H9 (cell line): ENCODE results near the gene AGBL3. TPM values are rescaled to one million over a fixed set of nuclear protein-coding genes. Genes with fewer than 3 reads are reported as not detected.

ENCODE experiments used
- DNase-seq: peaks from one replicate; pipeline ENCODE4 v3.0.0-alpha.2; 2017
- H2AFZ ChIP-seq: one replicate; pipeline ENCODE4 v1.6.1; 2013; ENCODE audit warnings: mild to moderate bottlenecking, low read length, control low read depth, moderate library complexity
- H2AK5ac ChIP-seq: 2 replicates; pipeline ENCODE4 v1.6.1; 2013; ENCODE audit warnings: low read length, control low read depth, mixed read lengths; ENCODE audit not compliant: insufficient read length
- H2BK120ac ChIP-seq: one replicate; pipeline ENCODE4 v1.6.1; 2013; ENCODE audit warnings: low read depth, mild to moderate bottlenecking, low read length, control low read depth, inconsistent platforms; ENCODE audit not compliant: poor library complexity, severe bottlenecking
- H2BK12ac ChIP-seq: 2 replicates; pipeline ENCODE4 v1.6.1; 2013; ENCODE audit warnings: low read length, control low read depth, mixed read lengths, low read depth; ENCODE audit not compliant: insufficient read length
- H2BK15ac ChIP-seq: 2 replicates; pipeline ENCODE4 v1.6.1; 2013; ENCODE audit warnings: low read depth, low read length, control low read depth
- H2BK20ac ChIP-seq: one replicate; pipeline ENCODE4 v1.6.1; 2013; ENCODE audit warnings: low read depth, mild to moderate bottlenecking, low read length, control low read depth, inconsistent platforms; ENCODE audit not compliant: poor library complexity, severe bottlenecking
- H2BK5ac ChIP-seq: 2 replicates; pipeline ENCODE4 v1.6.1; 2013; ENCODE audit warnings: low read length, control low read depth, mixed read lengths; ENCODE audit not compliant: insufficient read length
- H3K14ac ChIP-seq: 2 replicates; pipeline ENCODE4 v1.6.1; 2013; ENCODE audit warnings: low read length, control low read depth; ENCODE audit not compliant: insufficient read depth
- H3K18ac ChIP-seq: 2 replicates; pipeline ENCODE4 v1.6.1; 2013; ENCODE audit warnings: low read depth, mild to moderate bottlenecking, mixed read lengths, low read length, control low read depth; ENCODE audit not compliant: insufficient read length
- H3K23ac ChIP-seq: 2 replicates; pipeline ENCODE4 v1.6.1; 2013; ENCODE audit warnings: low read length, control low read depth, mixed read lengths, low read depth; ENCODE audit not compliant: insufficient read length
- H3K23me2 ChIP-seq: 2 replicates; pipeline ENCODE4 v1.6.1; 2013; ENCODE audit warnings: low read depth, mild to moderate bottlenecking, mixed read lengths, low read length, control low read depth; ENCODE audit not compliant: insufficient read length, poor library complexity, severe bottlenecking
- H3K27ac ChIP-seq: 2 replicates; pipeline ENCODE4 v1.5.1; 2013; ENCODE audit warnings: low read length, control low read depth, mixed read lengths, low read depth; ENCODE audit not compliant: insufficient read length
- H3K27me3 ChIP-seq: 2 replicates; pipeline ENCODE4 v1.6.1; 2013; ENCODE audit warnings: low read length, control low read depth, inconsistent platforms; ENCODE audit not compliant: insufficient read depth
- H3K4ac ChIP-seq: 2 replicates; pipeline ENCODE4 v1.6.1; 2013; ENCODE audit warnings: low read depth, mild to moderate bottlenecking, control low read depth, inconsistent platforms, low read length, moderate library complexity
- H3K4me1 ChIP-seq: 2 replicates; pipeline ENCODE4 v1.6.1; 2013; ENCODE audit warnings: low read length, control low read depth, inconsistent platforms; ENCODE audit not compliant: insufficient read depth
- H3K4me2 ChIP-seq: 2 replicates; pipeline ENCODE4 v1.6.1; 2013; ENCODE audit warnings: low read length, control low read depth, mixed read lengths; ENCODE audit not compliant: insufficient read length, insufficient read depth
- H3K56ac ChIP-seq: 2 replicates; pipeline ENCODE4 v1.6.1; 2013; ENCODE audit warnings: low read depth, mild to moderate bottlenecking, mixed read lengths, low read length, control low read depth; ENCODE audit not compliant: insufficient read length
- H3K79me1 ChIP-seq: 2 replicates; pipeline ENCODE4 v1.6.1; 2013; ENCODE audit warnings: low read depth, mild to moderate bottlenecking, moderate library complexity, low read length, control low read depth, inconsistent platforms; ENCODE audit not compliant: insufficient read depth, poor library complexity, severe bottlenecking
- H3K79me2 ChIP-seq: 2 replicates; pipeline ENCODE4 v1.6.1; 2013; ENCODE audit warnings: low read length, control low read depth, inconsistent platforms; ENCODE audit not compliant: insufficient read depth
- H3K9ac ChIP-seq: 2 replicates; pipeline ENCODE4 v1.6.1; 2013; ENCODE audit warnings: low read length, control low read depth, mixed read lengths; ENCODE audit not compliant: insufficient read length; ENCODE audit errors: extremely low read depth
- H3K9me3 ChIP-seq: one replicate; pipeline ENCODE4 v1.6.1; 2013; ENCODE audit warnings: low read depth, low read length, inconsistent platforms; ENCODE audit not compliant: control insufficient read depth
- H3T11ph ChIP-seq: one replicate; pipeline ENCODE4 v1.6.1; 2013; ENCODE audit warnings: mild to moderate bottlenecking, low read length, control low read depth, inconsistent platforms
- H4K20me1 ChIP-seq: one replicate; pipeline ENCODE4 v1.6.1; 2013; ENCODE audit not compliant: control insufficient read depth, insufficient read length, insufficient read depth
- H4K5ac ChIP-seq: 2 replicates; pipeline ENCODE4 v1.6.1; 2013; ENCODE audit warnings: low read depth, mild to moderate bottlenecking, mixed read lengths, low read length, control low read depth; ENCODE audit not compliant: insufficient read length
- H4K8ac ChIP-seq: replicated peaks from 2 replicates; pipeline ENCODE4 v1.6.1; 2013; ENCODE audit warnings: low read length, control low read depth, mixed read lengths, low read depth; ENCODE audit not compliant: insufficient read length
- H4K91ac ChIP-seq: 2 replicates; pipeline ENCODE4 v1.6.1; 2013; ENCODE audit warnings: low read depth, mild to moderate bottlenecking, moderate library complexity, mixed read lengths, low read length, control low read depth; ENCODE audit not compliant: insufficient read length
- H3K27ac Mint-ChIP-seq, 3 experiments: 2 replicates in 2 of 3; 3 replicates in 1 of 3; pipeline ENCODE4 v1.8.0; 2020 to 2021; ENCODE audit warnings: mixed read lengths in 3 of 3, mild to moderate bottlenecking in 1 of 3, moderate library complexity in 1 of 3
- H3K27me3 Mint-ChIP-seq: 2 replicates; pipeline ENCODE4 v1.8.0; 2021; ENCODE audit warnings: low read depth, mild to moderate bottlenecking, moderate library complexity, mixed read lengths
- H3K36me3 Mint-ChIP-seq, 3 experiments: 2 replicates in 2 of 3; 3 replicates in 1 of 3; pipeline ENCODE4 v1.8.0; 2020 to 2021; ENCODE audit warnings: low read depth in 3 of 3, mixed read lengths in 3 of 3; ENCODE audit not compliant: insufficient read depth in 1 of 3
- H3K4me1 Mint-ChIP-seq, 2 experiments: 2 replicates each; pipeline ENCODE4 v1.8.0; 2020; ENCODE audit warnings: mixed read lengths in 2 of 2
- H3K4me3 Mint-ChIP-seq, 2 experiments: 2 replicates in 1 of 2; 3 replicates in 1 of 2; pipeline ENCODE4 v1.8.0; 2020 to 2021; ENCODE audit warnings: mild to moderate bottlenecking in 2 of 2, mixed read lengths in 2 of 2, moderate library complexity in 1 of 2
- H3K9me3 Mint-ChIP-seq, 2 experiments: 2 replicates in 1 of 2; 3 replicates in 1 of 2; pipeline ENCODE4 v1.8.0; 2020; ENCODE audit warnings: mild to moderate bottlenecking in 2 of 2, mixed read lengths in 2 of 2, moderate library complexity in 1 of 2
- CTCF ChIP-seq: fragments of 200-600 bp; sonication (generic); conservative IDR thresholded peaks from 3 replicates; pipeline ENCODE4 v1.8.0; 2021; ENCODE audit warnings: antibody characterized with exemption, mild to moderate bottlenecking
- WGBS: extraction: QIAGEN DNeasy Blood & Tissue Kit; methylation state at CpG from one replicate; pipeline ENCODE4 v1.1.7; 2013; ENCODE audit warnings: missing lambda C conversion rate, low lambda C conversion rate, mixed read lengths; ENCODE audit not compliant: insufficient read length; ENCODE audit errors: extremely low coverage; 5-methylcytosine and 5-hydroxymethylcytosine counted together
- total RNA-seq: library from RNA; stranded (reverse); gene quantifications from 2 replicates; pipeline ENCODE4 v1.2.1, GENCODE V29; 2021

The AGBL3 gene
- total RNA-seq, 1 experiment from 2014 or later, result 2.4 TPM

GRCh38 chr7:135109976-135110375 is 123.7 kb downstream of the AGBL3 start:
- Histone ChIP-seq H2BK20ac (no peak overlapping the region), H3K79me1 (no peaks in the 10 kb centered on the region), H3K23me2 (no peaks in the 10 kb centered on the region), H3K27me3 (no peaks in the 10 kb centered on the region), H2AFZ (no peak overlapping the region), H4K5ac (no peak overlapping the region), H3T11ph (no peak overlapping the region), H2BK5ac (no peak overlapping the region), H2BK12ac (no peak overlapping the region), H3K14ac (no peak overlapping the region; the same call in 1 of the 2 replicates), H4K20me1 (no peaks in the 10 kb centered on the region), H3K9me3 (no peaks in the 10 kb centered on the region), H3K4me1 (no peaks in the 10 kb centered on the region), H3K23ac (no peak overlapping the region), H3K4ac (no peak overlapping the region), H2BK15ac (no peak overlapping the region), H3K18ac (no peak overlapping the region), H3K56ac (no peak overlapping the region), H3K79me2 (no peaks in the 10 kb centered on the region), H2BK120ac (no peak overlapping the region), H3K9ac (no peak overlapping the region), H2AK5ac (no peak overlapping the region), H4K91ac (no peak overlapping the region), H4K8ac (no peak overlapping the region), H3K4me2 (no peak overlapping the region), H3K27ac (no peak overlapping the region)
- Mint-ChIP-seq H3K36me3 (no peaks in the 10 kb centered on the region; a peak in 1 of 7 replicates), H3K27me3 (no peaks in the 10 kb centered on the region), H3K27ac (no peak overlapping the region), H3K4me3 (no peak overlapping the region), H3K9me3 (no peaks in the 10 kb centered on the region; a peak in 1 of 5 replicates), H3K4me1 (no peaks in the 10 kb centered on the region)
- no peak for TF ChIP-seq CTCF
- no CpG with 5 or more reads among the region's 1 CpG for WGBS
- peak; percentile 50 for DNase-seq
